Natural killer cell treated with Interleukin-12 subunit alpha and Interleukin-12 subunit beta and Interleukin-15 and Interleukin-18, amount 100 ng/mL, for 72 hours (primary cell): ENCODE data around the gene LIPT2. TPM values are rescaled to one million over a fixed set of nuclear protein-coding genes. Genes with fewer than 3 reads are reported as not detected.
"Not testable (repeated sequence)": the region's sequence is repeated elsewhere in the genome, so short reads cannot be mapped to it uniquely, and the experiment has no call there.

Experiments
- ATAC-seq, 2 donors: fragments of 150-1000 bp; cut with Tn5 transposase in 1 of 2; sonication (Bioruptor Pico), chemical (Tn5 transposase) in 1 of 2; 2 replicates each; pipeline ENCODE4 v1.10.0; 2021
- DNase-seq: peaks from one replicate; pipeline ENCODE4 v3.0.0; 2022; ENCODE audit warnings: low spot score
- H3K27ac Mint-ChIP-seq, 2 donors: 1 replicate in 1 of 2; 2 replicates in 1 of 2; pipeline ENCODE4 v1.8.0; 2022; ENCODE audit warnings: mixed read lengths in 2 of 2, mild to moderate bottlenecking in 1 of 2, moderate library complexity in 1 of 2
- H3K27me3 Mint-ChIP-seq, 2 donors: 1 replicate in 1 of 2; 2 replicates in 1 of 2; pipeline ENCODE4 v1.8.0; 2022; ENCODE audit warnings: mixed read lengths in 2 of 2
- H3K36me3 Mint-ChIP-seq: one replicate; pipeline ENCODE4 v1.8.0; 2022; ENCODE audit warnings: mixed read lengths
- H3K4me1 Mint-ChIP-seq, 2 donors: 1 replicate in 1 of 2; 2 replicates in 1 of 2; pipeline ENCODE4 v1.8.0; 2022; ENCODE audit warnings: low read depth in 2 of 2, mixed read lengths in 2 of 2, mild to moderate bottlenecking in 1 of 2
- H3K4me3 Mint-ChIP-seq: one replicate; pipeline ENCODE4 v1.8.0; 2022; ENCODE audit warnings: mixed read lengths
- H3K9me3 Mint-ChIP-seq: 2 replicates; pipeline ENCODE4 v1.8.0; 2022; ENCODE audit warnings: mixed read lengths
- total RNA-seq, 2 donors: library from RNA; stranded (reverse); gene quantifications; one replicate each; pipeline ENCODE4 v1.2.3, GENCODE V29; 2022

LIPT2 gene
- total RNA-seq, 2 donors from 2014 or later, result 1.8 to 3.4 TPM

DNA sequence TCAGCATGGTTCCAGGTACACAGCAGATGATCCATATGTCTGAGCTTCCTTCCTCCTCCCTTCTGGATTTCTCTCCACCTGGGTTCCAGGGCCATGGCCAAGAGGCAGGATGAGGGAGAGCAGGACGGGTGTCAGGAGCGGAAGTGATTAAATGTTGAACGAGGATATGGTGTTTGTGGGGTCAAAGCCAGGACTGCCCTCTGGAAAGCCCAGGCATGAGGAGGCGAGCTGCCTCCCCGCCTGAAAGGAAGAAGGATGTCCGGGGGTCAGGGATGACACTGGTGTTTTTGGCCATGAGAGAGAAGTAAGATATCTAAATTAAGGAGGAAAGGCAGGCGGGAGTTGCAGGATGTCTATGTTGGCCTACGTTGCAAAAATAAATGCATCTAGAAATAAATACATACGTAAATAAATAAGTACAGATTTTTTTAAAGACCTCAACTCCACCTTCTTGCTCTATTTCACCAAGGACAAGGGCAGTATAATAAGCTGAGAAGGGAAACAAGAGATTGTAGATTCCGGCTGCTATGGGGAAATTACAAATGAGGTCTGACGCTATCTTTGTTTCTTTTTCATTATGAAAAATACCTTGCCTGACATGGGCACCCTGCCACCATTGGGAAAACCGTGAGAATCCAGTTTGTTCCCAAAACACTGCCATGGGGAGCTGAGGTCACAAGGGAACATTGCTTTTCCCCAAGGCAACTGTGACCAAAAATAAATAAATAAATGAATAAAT, 27.6 kb upstream of the LIPT2 start:
- Mint-ChIP-seq H3K9me3 (no peaks in the 10 kb centered on the region), H3K4me1 (no peaks in the 10 kb centered on the region), H3K27ac (no peak overlapping the region), H3K36me3 (no peaks in the 10 kb centered on the region), H3K4me3 (no peak overlapping the region), H3K27me3 (peaks cover 15 to 36% of the 10 kb centered on the region in 2 donors)
- DNase-seq (no peak), ATAC-seq (no peak)

- Mint-ChIP-seq H3K4me3 (no peak overlapping the region), H3K36me3 (no peaks in the 10 kb centered on the region), H3K9me3 (no peaks in the 10 kb centered on the region), H3K4me1 (no peaks in the 10 kb centered on the region), H3K27ac (no peak overlapping the region), H3K27me3 (peaks cover 19 to 44% of the 10 kb centered on the region in 2 donors)
- DNase-seq, result no peak
- ATAC-seq, result no peak
Observed at GRCh38 chr11:74520316-74520715, 26.8 kb upstream of the LIPT2 start.

- no peaks in the 10 kb centered on the region for H3K36me3 Mint-ChIP-seq
- H3K9me3 Mint-ChIP-seq, result no peaks in the 10 kb centered on the region
- no peak for ATAC-seq
Observed at GRCh38 chr11:74519710-74520109, 26.2 kb upstream of the LIPT2 start.

DNA sequence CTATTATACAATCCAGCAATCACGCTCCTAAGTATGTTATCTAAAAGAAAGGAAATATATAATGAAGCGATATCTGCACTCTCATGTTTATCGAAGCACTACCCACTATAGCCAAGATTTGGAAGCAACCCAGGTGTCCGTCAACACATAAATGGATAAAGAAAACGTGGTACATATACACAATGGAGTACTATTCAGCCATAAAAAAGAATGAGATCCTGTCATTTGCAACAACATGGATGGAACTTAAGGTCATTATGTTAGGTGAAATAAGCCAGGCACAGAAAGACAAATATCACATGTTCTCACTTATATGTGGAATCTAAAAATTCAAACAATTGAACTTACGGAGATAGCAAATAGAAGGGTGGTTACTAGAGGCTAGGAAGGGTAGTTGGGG, 24.1 kb upstream of the LIPT2 start:
- not testable (repeated sequence) for H3K27ac Mint-ChIP-seq, H3K4me3 Mint-ChIP-seq, H3K36me3 Mint-ChIP-seq, ATAC-seq, H3K4me1 Mint-ChIP-seq, DNase-seq, H3K9me3 Mint-ChIP-seq
- H3K27me3 Mint-ChIP-seq, result peaks cover 34 to 60% of the 10 kb centered on the region in 2 donors

More at GRCh38 chr11:74519710-74520109, 26.2 kb upstream of the LIPT2 start:
- Mint-ChIP-seq H3K4me1 (no peaks in the 10 kb centered on the region), H3K27me3 (peaks cover 23 to 45% of the 10 kb centered on the region in 2 donors), H3K4me3 (no peak overlapping the region), H3K27ac (no peak overlapping the region)
- DNase-seq, result no peak

GRCh38 chr11:74507582-74507981, 14.1 kb upstream of the LIPT2 start:
- peaks cover 6 to 8% of the 10 kb centered on the region in 2 donors for H3K27me3 Mint-ChIP-seq
- peaks cover 4% of the 10 kb centered on the region for H3K36me3 Mint-ChIP-seq
- H3K4me3 Mint-ChIP-seq, result no peak overlapping the region
- no peak overlapping the region for H3K27ac Mint-ChIP-seq
- no peaks in the 10 kb centered on the region for H3K4me1 Mint-ChIP-seq
- H3K9me3 Mint-ChIP-seq, result no peaks in the 10 kb centered on the region
- ATAC-seq (no peak), DNase-seq (no peak)

DNA sequence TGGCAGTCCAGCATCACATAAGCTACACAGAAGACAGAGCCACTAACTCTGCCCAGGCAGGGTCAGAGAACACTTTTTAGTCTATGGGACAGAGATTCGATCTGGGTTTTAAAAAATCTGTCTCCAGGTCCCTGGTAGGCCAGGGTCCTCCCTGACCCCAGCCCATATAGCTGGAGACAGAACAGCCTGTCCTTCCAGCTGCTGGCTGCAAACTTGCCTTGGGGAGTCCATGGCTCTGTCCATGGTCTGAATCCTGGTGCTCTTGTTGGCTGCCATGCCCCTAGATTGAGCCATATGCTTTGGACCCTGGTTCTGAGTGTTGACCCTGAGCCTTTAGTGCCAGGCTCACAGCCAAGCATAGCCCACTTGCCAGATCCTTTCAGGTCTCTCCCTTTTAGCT, 13.3 kb upstream of the LIPT2 start:
- Mint-ChIP-seq H3K4me1 (no peaks in the 10 kb centered on the region), H3K36me3 (no peaks in the 10 kb centered on the region), H3K27me3 (peaks cover 0 to under 1% of the 10 kb centered on the region in 2 donors)

DNA sequence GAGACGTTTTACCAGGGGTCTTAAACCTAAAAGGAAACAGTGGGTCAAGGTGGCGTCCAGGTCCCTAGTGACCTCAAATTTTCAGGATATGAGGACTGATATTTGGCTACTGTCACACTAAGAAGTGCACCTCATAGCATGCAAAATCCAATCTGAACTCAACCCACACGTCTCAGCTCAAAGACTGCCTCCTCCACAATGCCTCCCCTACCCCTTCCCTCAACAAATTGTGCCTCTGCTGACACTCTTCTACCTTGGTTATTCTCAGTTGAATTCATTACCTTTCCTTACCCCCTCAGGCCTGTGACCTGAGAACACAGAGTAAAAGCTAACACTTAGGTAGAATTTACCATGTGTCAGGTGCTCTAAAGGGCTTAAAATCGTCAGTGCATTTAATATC, 12.4 kb upstream of the LIPT2 start:
- DNase-seq (no peak), ATAC-seq (no peak)
- no peaks in the 10 kb centered on the region for H3K27me3 Mint-ChIP-seq
- H3K4me3 Mint-ChIP-seq, result no peak overlapping the region
- H3K4me1 Mint-ChIP-seq, result no peaks in the 10 kb centered on the region
- H3K27ac Mint-ChIP-seq, result no peak overlapping the region
- no peaks in the 10 kb centered on the region for H3K9me3 Mint-ChIP-seq
- no peaks in the 10 kb centered on the region for H3K36me3 Mint-ChIP-seq

More for the DNA sequence above, 13.3 kb upstream of the LIPT2 start:
- Mint-ChIP-seq H3K4me3 (no peak overlapping the region), H3K9me3 (no peaks in the 10 kb centered on the region), H3K27ac (no peak overlapping the region)
- ATAC-seq (no peak), DNase-seq (no peak)

DNA sequence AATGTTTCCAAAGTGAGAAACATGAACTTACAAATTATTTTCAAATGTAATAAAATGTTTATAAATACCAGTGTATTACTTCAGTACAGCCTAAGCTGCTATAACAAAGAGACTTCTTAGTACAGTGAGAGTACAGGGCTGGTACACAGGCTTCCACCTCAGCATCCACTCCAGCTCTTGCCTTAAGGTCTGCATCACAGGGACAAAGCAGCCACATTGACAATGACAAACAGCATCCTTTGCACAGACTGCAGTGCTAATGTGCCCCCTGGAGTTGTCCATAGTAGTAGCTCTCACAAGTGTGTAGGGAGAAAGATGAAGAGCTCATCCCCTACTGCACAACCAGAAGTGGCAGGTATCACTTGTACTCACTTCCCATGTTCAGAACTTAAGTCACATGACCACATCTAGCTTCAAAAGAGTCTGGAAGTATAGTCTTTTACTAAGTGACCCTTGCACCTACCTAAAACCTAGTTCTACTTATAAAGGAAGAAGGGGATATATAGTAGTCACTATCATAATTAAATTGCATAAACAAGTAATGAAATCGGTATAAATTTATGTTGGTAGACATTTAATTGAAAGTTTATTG, 10.7 kb upstream of the LIPT2 start:
- Mint-ChIP-seq H3K4me1 (no peaks in the 10 kb centered on the region), H3K9me3 (no peaks in the 10 kb centered on the region), H3K4me3 (no peak overlapping the region), H3K36me3 (no peaks in the 10 kb centered on the region), H3K27me3 (peaks cover 5% of the 10 kb centered on the region in 2 donors), H3K27ac (no peak overlapping the region)
- no peak for DNase-seq
- ATAC-seq, result no peak

DNA sequence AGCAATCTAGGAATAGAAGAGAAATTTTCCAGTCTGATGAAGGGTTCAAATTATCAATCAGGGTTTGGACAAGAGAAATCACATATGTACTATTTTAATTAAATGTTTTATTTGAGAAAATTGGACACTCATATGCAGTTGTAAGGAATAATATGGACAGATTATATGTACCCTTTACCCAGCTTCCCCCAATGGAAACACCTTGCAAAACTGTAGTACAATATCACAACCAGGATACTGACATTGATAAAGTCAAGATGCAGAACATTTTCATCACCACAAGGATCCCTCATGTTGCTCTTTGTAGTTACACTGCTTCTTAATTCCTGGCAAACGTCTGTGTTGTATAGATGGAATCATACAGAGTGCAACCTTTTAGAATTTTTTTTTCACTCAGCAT, 1.4 kb upstream of the LIPT2 start:
- DNase-seq (no peak), ATAC-seq (no peak)
- Mint-ChIP-seq H3K36me3 (no peaks in the 10 kb centered on the region), H3K4me1 (peaks cover 14 to 16% of the 10 kb centered on the region in 2 donors), H3K9me3 (no peaks in the 10 kb centered on the region), H3K27me3 (peaks cover 0 to 2% of the 10 kb centered on the region in 2 donors), H3K27ac (no peak overlapping the region), H3K4me3 (peak overlapping the region; percentile 13)

DNA sequence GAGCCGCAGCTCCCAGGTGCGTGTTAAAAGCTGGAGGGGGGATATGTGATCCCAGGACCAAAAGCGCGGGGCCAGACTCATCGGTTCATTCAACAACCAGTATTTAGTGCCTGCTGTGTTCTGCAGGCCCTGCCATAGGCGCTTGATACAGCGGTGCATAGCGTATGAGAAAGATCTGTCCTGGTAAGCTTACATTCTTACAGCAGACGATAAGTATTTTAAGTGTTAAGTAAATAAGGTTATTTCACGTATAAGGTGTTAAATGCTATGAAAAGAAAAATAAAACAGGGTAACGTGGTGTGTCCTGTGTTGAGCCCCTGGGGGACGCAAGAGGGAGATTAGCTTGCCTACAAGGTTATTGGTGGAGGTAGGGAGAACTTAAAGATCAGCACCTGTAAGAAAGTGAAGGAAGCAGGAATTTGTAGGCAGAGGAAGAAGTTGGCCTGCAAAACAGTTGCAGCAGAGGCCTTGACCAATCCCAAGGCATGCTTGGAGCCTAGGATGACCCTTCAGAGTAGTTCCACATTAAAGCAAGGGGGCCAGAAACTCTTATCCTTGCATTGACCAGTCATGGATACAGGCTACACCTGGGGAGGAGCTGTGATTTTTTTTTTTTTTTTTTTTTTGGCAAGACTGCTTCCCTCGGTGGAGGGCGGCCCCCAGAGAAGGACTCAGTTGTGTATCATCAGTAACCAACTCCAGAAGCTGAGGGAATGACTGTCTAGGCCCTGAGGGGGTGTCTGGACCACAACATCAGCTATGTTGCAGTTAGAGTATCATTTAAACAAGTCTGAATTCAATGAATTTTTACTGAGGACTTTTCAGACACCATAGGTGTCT, 487 bp upstream of the LIPT2 start:
- H3K4me3 Mint-ChIP-seq, result peak overlapping the region; percentile 85
- ATAC-seq (no peak), DNase-seq (no peak)
- H3K4me1 Mint-ChIP-seq, result peaks cover 14 to 16% of the 10 kb centered on the region in 2 donors
- H3K36me3 Mint-ChIP-seq, result no peaks in the 10 kb centered on the region
- H3K9me3 Mint-ChIP-seq, result no peaks in the 10 kb centered on the region
- peak overlapping the region; percentile 73 to 81 for H3K27ac Mint-ChIP-seq
- H3K27me3 Mint-ChIP-seq, result peaks cover 0 to 2% of the 10 kb centered on the region in 2 donors

GRCh38 chr11:74492084-74492483, 1.4 kb downstream of the LIPT2 start:
- H3K4me1 Mint-ChIP-seq, result peaks cover 14 to 16% of the 10 kb centered on the region in 2 donors
- H3K27ac Mint-ChIP-seq, result peak overlapping the region; percentile 58 to 84
- no peak for ATAC-seq
- DNase-seq, result no peak
- no peaks in the 10 kb centered on the region for H3K9me3 Mint-ChIP-seq
- peak overlapping the region; percentile 84 for H3K4me3 Mint-ChIP-seq
- H3K36me3 Mint-ChIP-seq, result no peaks in the 10 kb centered on the region
- H3K27me3 Mint-ChIP-seq, result peaks cover 2 to 7% of the 10 kb centered on the region in 2 donors

DNA sequence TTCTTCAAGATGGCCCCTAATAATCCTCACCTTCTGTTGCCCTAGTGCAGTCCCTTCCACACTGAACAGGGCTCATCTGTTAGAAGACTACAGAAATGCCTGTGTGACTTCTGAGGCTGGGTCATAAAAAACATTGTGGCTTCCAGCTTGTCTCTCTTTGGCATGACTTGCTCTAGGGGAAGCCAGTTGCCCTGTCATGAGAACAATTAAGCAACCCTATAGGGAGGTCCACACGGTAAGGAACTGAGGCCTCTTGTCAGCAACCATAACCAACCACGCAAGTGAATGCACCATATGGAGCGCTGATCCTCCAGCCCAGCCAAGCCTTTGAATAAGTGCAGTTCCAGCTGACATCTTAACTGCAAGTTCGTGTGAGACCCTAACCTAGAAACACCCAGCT, 2.6 kb downstream of the LIPT2 start:
- DNase-seq (no peak), ATAC-seq (no peak)
- no peak overlapping the region for H3K4me3 Mint-ChIP-seq
- H3K9me3 Mint-ChIP-seq, result no peaks in the 10 kb centered on the region
- peaks cover 14 to 16% of the 10 kb centered on the region in 2 donors for H3K4me1 Mint-ChIP-seq
- H3K36me3 Mint-ChIP-seq, result no peaks in the 10 kb centered on the region
- H3K27ac Mint-ChIP-seq, result no peak overlapping the region
- peaks cover 0 to 8% of the 10 kb centered on the region in 2 donors for H3K27me3 Mint-ChIP-seq

DNA sequence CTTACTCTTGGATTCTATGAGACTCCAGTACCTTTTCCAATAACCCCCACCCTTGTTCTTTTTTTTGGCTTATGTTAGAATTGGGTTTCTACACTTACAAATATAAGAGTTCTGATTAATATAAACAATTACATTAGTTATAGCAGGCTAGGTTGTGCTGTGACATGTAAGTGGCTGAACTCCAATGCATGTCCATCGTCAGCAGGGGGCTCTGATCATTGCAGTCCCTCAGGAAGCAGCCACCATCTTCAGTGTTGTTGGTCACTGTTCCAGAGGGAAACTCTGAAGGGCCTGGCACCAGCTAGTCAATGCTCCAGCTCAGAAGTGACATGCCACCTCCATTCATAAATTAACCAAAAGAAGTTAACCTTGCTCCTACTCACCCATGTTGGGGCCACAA, 5.6 kb downstream of the LIPT2 start:
- Mint-ChIP-seq H3K27me3 (peaks cover 0 to 20% of the 10 kb centered on the region in 2 donors), H3K4me1 (peaks cover 9 to 10% of the 10 kb centered on the region in 2 donors), H3K4me3 (no peak overlapping the region), H3K9me3 (no peaks in the 10 kb centered on the region), H3K36me3 (no peaks in the 10 kb centered on the region), H3K27ac (no peak overlapping the region)
- DNase-seq (no peak), ATAC-seq (no peak)

DNA sequence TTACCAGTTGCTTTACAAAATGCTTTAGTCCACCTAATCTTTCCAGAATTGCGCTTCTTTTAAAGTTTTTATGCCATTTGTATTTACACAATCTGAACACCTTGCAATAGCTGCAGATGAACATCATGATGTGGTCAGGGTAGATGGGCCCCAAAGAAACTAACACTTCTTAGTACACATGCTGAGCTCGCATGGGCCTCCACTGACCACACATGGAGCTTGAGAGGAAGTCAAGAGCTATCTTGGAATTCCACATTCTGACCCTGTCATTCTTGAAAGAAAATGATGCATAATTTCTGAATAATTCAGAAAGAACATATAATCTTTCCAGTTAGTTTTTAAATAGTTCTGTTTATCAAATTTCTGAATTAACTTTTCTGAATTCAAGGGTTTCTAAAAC, 7.7 kb downstream of the LIPT2 start:
- Mint-ChIP-seq H3K4me1 (no peaks in the 10 kb centered on the region), H3K27ac (no peak overlapping the region), H3K4me3 (no peak overlapping the region), H3K36me3 (no peaks in the 10 kb centered on the region), H3K27me3 (peaks cover 0 to 20% of the 10 kb centered on the region in 2 donors), H3K9me3 (no peaks in the 10 kb centered on the region)
- no peak for ATAC-seq
- no peak for DNase-seq
